8988T (cell line): ENCODE data around the gene VPS51.
"Not testable (repeated sequence)": the region's sequence is repeated elsewhere in the genome, so short reads cannot be mapped to it uniquely, and the experiment has no call there.

Source experiments
- DNase-seq: peaks from one replicate; pipeline ENCODE4 v3.0.0; 2011

The VPS51 gene

GRCh38 chr11:65108469-65109123 lies 12.6 kb downstream of the VPS51 start:
- no peak for DNase-seq

- no peak for DNase-seq
Observed at GRCh38 chr11:65109231-65110198, 13.5 kb downstream of the VPS51 start.

GRCh38 chr11:65110354-65110861 lies 14.4 kb downstream of the VPS51 start:
- peak; percentile 98 for DNase-seq

- DNase-seq = no peak
Observed at GRCh38 chr11:65111159-65111743, 15.2 kb downstream of the VPS51 start.

- DNase-seq = peak; percentile 99
Observed at GRCh38 chr11:65111744-65112545, 15.9 kb downstream of the VPS51 start, which contains the start of gene TM7SF2. TSS of gene TM7SF2 (plus strand) at chr11:65111872. CDS start at chr11:65112016, 144 bp downstream.

- DNase-seq = peak; percentile 82
Observed at GRCh38 chr11:65112546-65113360, 16.7 kb downstream of the VPS51 start.

- no peak for DNase-seq
Observed at GRCh38 chr11:65113361-65113756, 17.3 kb downstream of the VPS51 start.

GRCh38 chr11:65113839-65114238 lies 17.8 kb downstream of the VPS51 start:
- no peak for DNase-seq

GRCh38 chr11:65114538-65115171 lies 18.6 kb downstream of the VPS51 start:
- no peak for DNase-seq

- no peak for DNase-seq
Observed at GRCh38 chr11:65115361-65116082, 19.5 kb downstream of the VPS51 start.

- no peak for DNase-seq
Observed at GRCh38 chr11:65116370-65117205, 20.6 kb downstream of the VPS51 start.

- DNase-seq = peak; percentile 91
Observed at GRCh38 chr11:65117206-65118096, 21.4 kb downstream of the VPS51 start, which contains the start of gene ZNHIT2. TSS of gene ZNHIT2 (minus strand) at chr11:65117701. CDS start at chr11:65117653, 48 bp downstream.

GRCh38 chr11:65118097-65118837 lies 22.3 kb downstream of the VPS51 start:
- DNase-seq = no peak

- DNase-seq = not testable (repeated sequence)
Observed at GRCh38 chr11:65118891-65119669, 23.1 kb downstream of the VPS51 start.

GRCh38 chr11:65119670-65119995 lies 23.6 kb downstream of the VPS51 start:
- no peak for DNase-seq

GRCh38 chr11:65120831-65121230 lies 24.8 kb downstream of the VPS51 start:
- DNase-seq = no peak

- no peak for DNase-seq
Observed at GRCh38 chr11:65121447-65121864, 25.4 kb downstream of the VPS51 start.
